ENCODE data around the gene CDH23.

CDH23 gene

GRCh38 chr10:71646592-71647292 is 250.0 kb downstream of the CDH23 start:
- Histone ChIP-seq H2AFZ (no peak overlapping the region), H3K9ac (no peak overlapping the region), H3K79me2 (no peaks in the 10 kb centered on the region), H3K4me2 (ENCODE audit: low read length) (no peak overlapping the region), H3K36me3 (ENCODE audit: control insufficient read depth, insufficient read depth, low read length) (no peaks in the 10 kb centered on the region), H3K27me3 (ENCODE audit: control insufficient read depth, insufficient read depth, low read length) (no peaks in the 10 kb centered on the region), H3K4me1 (no peaks in the 10 kb centered on the region), H3K4me3 (ENCODE audit: low read depth, low read length) (no peak overlapping the region), H3K9me3 (ENCODE audit: control insufficient read depth, low read length) (no peaks in the 10 kb centered on the region), H3K27ac (no peak overlapping the region)
- TF ChIP-seq, protein P1, sequence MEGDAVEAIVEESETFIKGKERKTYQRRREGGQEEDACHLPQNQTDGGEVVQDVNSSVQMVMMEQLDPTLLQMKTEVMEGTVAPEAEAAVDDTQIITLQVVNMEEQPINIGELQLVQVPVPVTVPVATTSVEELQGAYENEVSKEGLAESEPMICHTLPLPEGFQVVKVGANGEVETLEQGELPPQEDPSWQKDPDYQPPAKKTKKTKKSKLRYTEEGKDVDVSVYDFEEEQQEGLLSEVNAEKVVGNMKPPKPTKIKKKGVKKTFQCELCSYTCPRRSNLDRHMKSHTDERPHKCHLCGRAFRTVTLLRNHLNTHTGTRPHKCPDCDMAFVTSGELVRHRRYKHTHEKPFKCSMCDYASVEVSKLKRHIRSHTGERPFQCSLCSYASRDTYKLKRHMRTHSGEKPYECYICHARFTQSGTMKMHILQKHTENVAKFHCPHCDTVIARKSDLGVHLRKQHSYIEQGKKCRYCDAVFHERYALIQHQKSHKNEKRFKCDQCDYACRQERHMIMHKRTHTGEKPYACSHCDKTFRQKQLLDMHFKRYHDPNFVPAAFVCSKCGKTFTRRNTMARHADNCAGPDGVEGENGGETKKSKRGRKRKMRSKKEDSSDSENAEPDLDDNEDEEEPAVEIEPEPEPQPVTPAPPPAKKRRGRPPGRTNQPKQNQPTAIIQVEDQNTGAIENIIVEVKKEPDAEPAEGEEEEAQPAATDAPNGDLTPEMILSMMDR (IDR thresholded peaks at IDR 0.05), result no peak

- H3K4me2 ChIP-seq (ENCODE audit: low read length), result no peak overlapping the region
Measured at GRCh38 chr10:71647526-71648253, 251.0 kb downstream of the CDH23 start.

GRCh38 chr10:71648254-71648932 is 251.7 kb downstream of the CDH23 start:
- Histone ChIP-seq H3K27ac (no peak overlapping the region), H2AFZ (no peak overlapping the region), H3K9me3 (ENCODE audit: control insufficient read depth, low read length) (no peaks in the 10 kb centered on the region), H3K9ac (no peak overlapping the region), H3K27me3 (ENCODE audit: control insufficient read depth, insufficient read depth, low read length) (no peaks in the 10 kb centered on the region), H3K4me3 (ENCODE audit: low read depth, low read length) (no peak overlapping the region), H3K4me2 (ENCODE audit: low read length) (no peak overlapping the region), H3K36me3 (ENCODE audit: control insufficient read depth, insufficient read depth, low read length) (no peaks in the 10 kb centered on the region), H3K79me2 (no peaks in the 10 kb centered on the region), H3K4me1 (no peaks in the 10 kb centered on the region)
- TF ChIP-seq, protein P1 (IDR thresholded peaks at IDR 0.05), result no peak

More at GRCh38 chr10:71647526-71648253, 251.0 kb downstream of the CDH23 start:
- no peak overlapping the region for H2AFZ ChIP-seq
- H3K27ac ChIP-seq, result no peak overlapping the region
- no peak overlapping the region for H3K9ac ChIP-seq
- no peaks in the 10 kb centered on the region for H3K27me3 ChIP-seq (ENCODE audit: control insufficient read depth, insufficient read depth, low read length)
- no peaks in the 10 kb centered on the region for H3K36me3 ChIP-seq (ENCODE audit: control insufficient read depth, insufficient read depth, low read length)
- no peak overlapping the region for H3K4me3 ChIP-seq (ENCODE audit: low read depth, low read length)
- TF ChIP-seq, protein P1 (IDR thresholded peaks at IDR 0.05), result peak; percentile 38
- no peaks in the 10 kb centered on the region for H3K9me3 ChIP-seq (ENCODE audit: control insufficient read depth, low read length)
- no peaks in the 10 kb centered on the region for H3K4me1 ChIP-seq
- no peaks in the 10 kb centered on the region for H3K79me2 ChIP-seq

DNA sequence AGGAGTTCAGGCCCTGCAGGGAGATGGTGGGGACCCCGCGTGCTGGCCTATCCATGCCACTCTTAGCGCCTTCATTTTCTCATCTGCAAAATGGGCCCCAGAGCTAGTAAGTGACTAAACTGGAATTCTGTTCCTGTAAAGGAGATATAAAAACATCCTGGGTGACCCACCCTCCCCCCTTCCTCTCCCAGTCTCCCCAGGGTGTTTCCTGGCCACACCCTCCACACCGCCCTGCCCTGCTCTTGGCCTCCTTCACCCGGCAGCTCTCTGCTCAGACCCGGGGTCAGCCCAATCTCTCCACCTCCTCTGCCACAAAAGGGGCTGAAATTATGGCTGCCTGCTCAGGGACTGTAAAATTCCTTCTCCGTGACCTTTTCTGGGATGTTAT is 252.2 kb downstream of the CDH23 start:
- no peaks in the 10 kb centered on the region for H3K79me2 ChIP-seq
- H3K36me3 ChIP-seq (ENCODE audit: control insufficient read depth, insufficient read depth, low read length), result no peaks in the 10 kb centered on the region
- H3K27me3 ChIP-seq (ENCODE audit: control insufficient read depth, insufficient read depth, low read length), result no peaks in the 10 kb centered on the region
- H3K4me3 ChIP-seq (ENCODE audit: low read depth, low read length), result no peak overlapping the region
- H2AFZ ChIP-seq, result no peak overlapping the region
- no peak overlapping the region for H3K9ac ChIP-seq
- no peak overlapping the region for H3K4me2 ChIP-seq (ENCODE audit: low read length)
- TF ChIP-seq, protein P1 (IDR thresholded peaks at IDR 0.05), result no peak
- no peaks in the 10 kb centered on the region for H3K4me1 ChIP-seq
- H3K27ac ChIP-seq, result no peak overlapping the region
- no peaks in the 10 kb centered on the region for H3K9me3 ChIP-seq (ENCODE audit: control insufficient read depth, low read length)
